Erythroblast (primary cell): ENCODE results near the gene KMT5C.
A peak's percentile ranks its signal among the peaks of the same experiment; 100 is the strongest.

Experiments
- DNase-seq, 2 experiments: peaks; one replicate each; lab custom pipeline; 2025; lab: John Stamatoyannopoulos, UW
- GATA1 ChIP-seq: IDR thresholded peaks from 2 replicates; pipeline ENCODE4 v1.6.1; 2011; ENCODE audit warnings: low read depth, mild to moderate bottlenecking, control low read depth, low read length, moderate library complexity
- POLR2A ChIP-seq: IDR thresholded peaks from 2 replicates; pipeline ENCODE4 v1.6.1; 2011; ENCODE audit warnings: mild to moderate bottlenecking, low read length

The KMT5C gene

GRCh38 chr19:55389386-55390317, 50.0 kb downstream of the KMT5C start:
- peak; percentile 40 for TF ChIP-seq POLR2A
- TF ChIP-seq GATA1, result no peak
- no peak for DNase-seq

- no peak for DNase-seq
- TF ChIP-seq GATA1 (no peak), POLR2A (peak; percentile 6)
Observed at GRCh38 chr19:55390461-55390880, 50.8 kb downstream of the KMT5C start.

- peak; percentile 39 to 48 for DNase-seq
- no peak for TF ChIP-seq GATA1
- peak; percentile 16 for TF ChIP-seq POLR2A
Observed at GRCh38 chr19:55391191-55391670, 51.6 kb downstream of the KMT5C start.

DNA sequence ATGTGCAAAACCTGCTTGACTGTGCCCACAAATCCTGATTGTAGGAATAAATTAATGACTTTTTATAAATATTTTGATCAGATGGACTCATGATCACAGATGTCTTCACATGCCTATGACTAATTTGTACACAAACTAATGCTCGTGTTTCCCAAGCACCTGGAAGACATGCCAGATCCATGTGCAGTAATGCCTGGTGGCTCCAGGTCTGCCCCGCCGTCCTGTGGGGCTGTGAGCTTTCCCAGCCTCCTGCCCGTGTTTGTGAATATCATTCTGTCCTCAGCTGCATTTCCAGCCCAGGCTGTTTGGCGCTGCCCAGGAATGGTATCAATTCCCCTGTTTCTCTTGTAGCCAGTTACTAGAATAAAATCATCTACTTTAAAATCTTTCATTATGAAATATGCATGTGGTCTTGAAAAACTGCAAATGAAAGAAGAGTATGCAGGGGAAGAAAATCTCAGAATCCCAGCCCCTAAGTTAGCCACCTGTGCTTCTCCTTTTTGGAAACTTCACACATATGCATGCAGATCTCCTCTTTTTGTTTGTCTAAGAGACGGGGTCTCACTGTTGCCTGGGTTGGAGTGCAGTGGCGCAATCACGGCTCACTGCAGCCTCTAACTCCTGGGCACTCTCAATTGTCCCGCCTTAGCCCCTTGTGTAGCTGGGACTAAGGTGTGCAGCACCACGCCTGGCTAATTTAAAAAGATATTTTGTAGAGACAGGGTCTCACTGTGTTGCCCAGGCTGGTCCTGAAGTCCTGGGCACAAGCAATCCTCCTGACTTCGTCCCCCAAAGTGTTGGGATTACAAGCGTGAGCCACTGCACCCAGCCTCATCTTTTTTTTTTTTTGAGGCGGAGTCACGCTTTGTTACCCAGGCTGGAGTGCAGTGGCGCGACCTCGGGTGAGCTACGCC, 52.3 kb downstream of the KMT5C start:
- TF ChIP-seq GATA1 (no peak), POLR2A (no peak)
- DNase-seq, result no peak

DNA sequence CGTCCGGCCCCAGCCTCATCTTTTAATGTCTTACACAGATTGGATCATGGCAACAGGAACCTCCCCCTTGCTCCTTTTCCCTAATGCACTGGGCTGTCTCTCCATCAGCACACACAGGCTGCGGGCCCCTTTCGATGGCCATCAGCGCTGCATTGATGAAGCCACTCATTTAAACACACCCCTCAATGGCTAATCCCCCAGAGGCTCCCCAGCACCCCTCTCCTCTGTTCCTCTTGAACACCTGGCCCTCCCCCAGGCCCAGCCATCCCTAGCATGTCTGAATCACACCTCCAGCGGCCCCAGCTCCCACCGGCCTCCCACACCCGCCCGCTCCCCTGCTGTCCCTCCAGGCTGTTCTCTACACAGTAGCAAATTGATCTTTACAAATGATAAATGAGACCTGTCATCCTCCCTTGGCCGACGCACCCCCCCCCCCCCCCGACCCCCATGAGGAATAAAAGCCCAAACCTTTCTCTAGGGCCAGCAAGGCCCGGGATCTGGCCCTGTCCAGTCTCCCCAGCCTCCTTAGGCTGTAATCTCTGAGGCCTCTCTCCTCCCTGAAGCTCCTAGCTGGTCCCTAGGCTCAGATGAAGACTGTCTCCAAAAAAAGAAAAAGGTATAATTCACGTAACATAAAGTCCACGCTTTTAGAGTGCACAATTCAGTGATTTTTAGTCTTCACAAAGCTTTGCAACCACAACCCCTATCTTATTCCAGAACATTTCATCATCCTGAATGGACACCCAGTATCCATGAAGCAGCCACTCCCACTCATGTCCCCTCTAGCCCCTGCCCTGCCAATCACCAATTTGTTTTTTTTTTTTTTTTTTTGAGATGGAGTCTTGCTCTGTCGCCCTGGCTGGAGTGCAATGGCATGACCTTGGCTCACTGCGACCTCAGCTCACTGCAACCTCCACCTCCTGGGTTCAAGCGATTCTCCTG, 53.4 kb downstream of the KMT5C start:
- DNase-seq, result no peak
- no peak for TF ChIP-seq GATA1
- no peak for TF ChIP-seq POLR2A
